H1 (cell line): Measurements from ENCODE around the gene NGEF.

ENCODE experiments used
- CTCF ChIP-seq, 3 experiments: IDR thresholded peaks; 1 replicate in 2 of 3; 2 replicates in 1 of 3; pipeline versions ENCODE4 v1.5.1 to v1.6.1; 2011; ENCODE audit warnings: low read length in 3 of 3, mild to moderate bottlenecking in 3 of 3, inconsistent platforms in 2 of 3, low read depth in 1 of 3, moderate library complexity in 1 of 3; ENCODE audit not compliant: insufficient read depth in 1 of 3; ENCODE audit errors: control extremely low read depth in 1 of 3
- RFX5 ChIP-seq: IDR thresholded peaks from 2 replicates; pipeline ENCODE4 v1.6.1; 2011; ENCODE audit warnings: low read depth, low read length, improper control_type of control experiment, borderline replicate concordance
- SRF ChIP-seq: IDR thresholded peaks from 2 replicates; pipeline ENCODE4 v1.6.1; 2011; ENCODE audit warnings: mild to moderate bottlenecking, low read depth, low read length, moderate library complexity
- USF2 ChIP-seq: IDR thresholded peaks from 2 replicates; pipeline ENCODE4 v1.6.1; 2011; ENCODE audit warnings: low read length, improper control_type of control experiment

- no peak for TF ChIP-seq USF2
- no peak for TF ChIP-seq RFX5
- TF ChIP-seq CTCF (IDR thresholded peaks at IDR 0.05; ENCODE audit: control extremely low read depth in 1 of 3, insufficient read depth in 1 of 3, low read depth in 1 of 3, low read length in 3 of 3) = no peak
- TF ChIP-seq SRF = no peak
Observed at GRCh38 chr2:233023761-233024410, 10.8 kb upstream of the NGEF start.
